ENCODE measurements around the gene GKAP1.
A peak's percentile ranks its signal among the peaks of the same experiment; 100 is the strongest.
"Not testable (repeated sequence)": the region's sequence is repeated elsewhere in the genome, so short reads cannot be mapped to it uniquely, and the experiment has no call there.

GKAP1 gene

GRCh38 chr9:83733739-83734138, 83.8 kb downstream of the GKAP1 start:
- DNase-seq (ENCODE audit: low read depth in 4 of 4, low spot score in 1 of 4), result no peak

- DNase-seq (ENCODE audit: low read depth in 4 of 4, low spot score in 1 of 4), result not testable (repeated sequence)
Observed at GRCh38 chr9:83728591-83729368, 88.8 kb downstream of the GKAP1 start.

- DNase-seq (ENCODE audit: low read depth in 4 of 4, low spot score in 1 of 4), result no peak
Observed at GRCh38 chr9:83724436-83724835, 93.1 kb downstream of the GKAP1 start.

GRCh38 chr9:83722726-83723495, 94.7 kb downstream of the GKAP1 start:
- DNase-seq (ENCODE audit: low read depth in 4 of 4, low spot score in 1 of 4), result no peak

- DNase-seq (ENCODE audit: low read depth in 4 of 4, low spot score in 1 of 4), result no peak
Observed at GRCh38 chr9:83721509-83721908, 96.1 kb downstream of the GKAP1 start.

GRCh38 chr9:83715794-83716193, 101.8 kb downstream of the GKAP1 start:
- no peak for DNase-seq (ENCODE audit: low read depth in 4 of 4, low spot score in 1 of 4)

- DNase-seq (ENCODE audit: low read depth in 4 of 4, low spot score in 1 of 4), result no peak
Observed at GRCh38 chr9:83715221-83715620, 102.3 kb downstream of the GKAP1 start.

GRCh38 chr9:83714329-83714728, 103.2 kb downstream of the GKAP1 start:
- DNase-seq (ENCODE audit: low read depth in 4 of 4, low spot score in 1 of 4), result no peak

GRCh38 chr9:83708515-83709158, 108.9 kb downstream of the GKAP1 start:
- DNase-seq (ENCODE audit: low read depth in 4 of 4, low spot score in 1 of 4), result peak; percentile 4 to 36 (median 22)

- peak; percentile 83 to 87 (median 86) for DNase-seq (ENCODE audit: low read depth in 4 of 4, low spot score in 1 of 4)
Observed at GRCh38 chr9:83707768-83708514, 109.6 kb downstream of the GKAP1 start, which contains the start of gene UBQLN1. TSS of gene UBQLN1 (minus strand) at chr9:83707958. CDS start at chr9:83707679, 279 bp downstream.

- peak in 3 of 4 experiments; percentile 46 to 66 (median 61) for DNase-seq (ENCODE audit: low read depth in 4 of 4, low spot score in 1 of 4)
Observed at GRCh38 chr9:83707518-83707767, 110.1 kb downstream of the GKAP1 start.

GRCh38 chr9:83706676-83707517, 110.7 kb downstream of the GKAP1 start:
- DNase-seq (ENCODE audit: low read depth in 4 of 4, low spot score in 1 of 4), result peak; percentile 30 to 58 (median 35)

GRCh38 chr9:83705219-83705651, 112.3 kb downstream of the GKAP1 start:
- not testable (repeated sequence) for DNase-seq (ENCODE audit: low read depth in 4 of 4, low spot score in 1 of 4)

GRCh38 chr9:83701769-83702168, 115.8 kb downstream of the GKAP1 start:
- DNase-seq (ENCODE audit: low read depth in 4 of 4, low spot score in 1 of 4), result no peak

- DNase-seq (ENCODE audit: low read depth in 4 of 4, low spot score in 1 of 4), result no peak
Observed at GRCh38 chr9:83701286-83701685, 116.3 kb downstream of the GKAP1 start.

- no peak for DNase-seq (ENCODE audit: low read depth in 4 of 4, low spot score in 1 of 4)
Observed at GRCh38 chr9:83699615-83700014, 118.0 kb downstream of the GKAP1 start.

GRCh38 chr9:83698976-83699585, 118.5 kb downstream of the GKAP1 start:
- DNase-seq (ENCODE audit: low read depth in 4 of 4, low spot score in 1 of 4), result no peak

GRCh38 chr9:83691492-83691891, 126.1 kb downstream of the GKAP1 start:
- DNase-seq (ENCODE audit: low read depth in 4 of 4, low spot score in 1 of 4), result no peak
